Calu3 (cell line): ENCODE data around the gene MGA. TPM values are rescaled to one million over a fixed set of nuclear protein-coding genes. Genes with fewer than 3 reads are reported as not detected.

Experiments used
- BruUV-seq: library from RNA; stranded (reverse); fragments of 400-500 nt; replicated peaks from 2 replicates; lab custom pipeline; 2021; lab: Mats Ljungman, UMichigan
- CTCF ChIA-PET: fragments of 300-600 bp; sonication (Branson Sonifier 250); formaldehyde crosslinking; loops from one replicate; lab custom pipeline; 2022; ENCODE audit warnings: antibody characterized with exemption; lab: Charles Lee
- DNase-seq: peaks from one replicate; pipeline ENCODE4 v3.0.0; 2022
- H3K27ac Mint-ChIP-seq: one replicate; pipeline ENCODE4 v1.8.0; 2022; ENCODE audit warnings: mixed read lengths; ENCODE audit not compliant: unreplicated experiment
- H3K27me3 Mint-ChIP-seq: one replicate; pipeline ENCODE4 v1.8.0; 2022; ENCODE audit warnings: mixed read lengths; ENCODE audit not compliant: unreplicated experiment
- H3K36me3 Mint-ChIP-seq: one replicate; pipeline ENCODE4 v1.8.0; 2022; ENCODE audit warnings: mild to moderate bottlenecking, moderate library complexity, mixed read lengths; ENCODE audit not compliant: insufficient read depth, unreplicated experiment
- H3K4me1 Mint-ChIP-seq: one replicate; pipeline ENCODE4 v1.8.0; 2022; ENCODE audit warnings: mild to moderate bottlenecking, low read depth, mixed read lengths; ENCODE audit not compliant: unreplicated experiment
- H3K4me3 Mint-ChIP-seq: one replicate; pipeline ENCODE4 v1.8.0; 2022; ENCODE audit warnings: mild to moderate bottlenecking, low read depth, moderate library complexity, mixed read lengths; ENCODE audit not compliant: unreplicated experiment
- H3K9me3 Mint-ChIP-seq: one replicate; pipeline ENCODE4 v1.8.0; 2022; ENCODE audit warnings: low read depth, mixed read lengths; ENCODE audit not compliant: unreplicated experiment
- intact Hi-C: fragments of 100-400 bp; cut with micrococcal nuclease; formaldehyde crosslinking; loops from one replicate; pipeline ENCODE4 v1.10.0; 2022; ENCODE audit not compliant: unreplicated experiment
- total RNA-seq: library from RNA; stranded (reverse); gene quantifications from 2 replicates; pipeline ENCODE4 v1.2.3, GENCODE V29; 2022
- TF ChIP-seq, protein P1 (sequence below): fragments of 200-600 bp; IDR thresholded peaks from one replicate; pipeline ENCODE4 v1.8.0; 2022; ENCODE audit warnings: antibody characterized with exemption; ENCODE audit not compliant: unreplicated experiment

MGA gene
- total RNA-seq, 1 experiment from 2014 or later = 26.4 TPM

DNA sequence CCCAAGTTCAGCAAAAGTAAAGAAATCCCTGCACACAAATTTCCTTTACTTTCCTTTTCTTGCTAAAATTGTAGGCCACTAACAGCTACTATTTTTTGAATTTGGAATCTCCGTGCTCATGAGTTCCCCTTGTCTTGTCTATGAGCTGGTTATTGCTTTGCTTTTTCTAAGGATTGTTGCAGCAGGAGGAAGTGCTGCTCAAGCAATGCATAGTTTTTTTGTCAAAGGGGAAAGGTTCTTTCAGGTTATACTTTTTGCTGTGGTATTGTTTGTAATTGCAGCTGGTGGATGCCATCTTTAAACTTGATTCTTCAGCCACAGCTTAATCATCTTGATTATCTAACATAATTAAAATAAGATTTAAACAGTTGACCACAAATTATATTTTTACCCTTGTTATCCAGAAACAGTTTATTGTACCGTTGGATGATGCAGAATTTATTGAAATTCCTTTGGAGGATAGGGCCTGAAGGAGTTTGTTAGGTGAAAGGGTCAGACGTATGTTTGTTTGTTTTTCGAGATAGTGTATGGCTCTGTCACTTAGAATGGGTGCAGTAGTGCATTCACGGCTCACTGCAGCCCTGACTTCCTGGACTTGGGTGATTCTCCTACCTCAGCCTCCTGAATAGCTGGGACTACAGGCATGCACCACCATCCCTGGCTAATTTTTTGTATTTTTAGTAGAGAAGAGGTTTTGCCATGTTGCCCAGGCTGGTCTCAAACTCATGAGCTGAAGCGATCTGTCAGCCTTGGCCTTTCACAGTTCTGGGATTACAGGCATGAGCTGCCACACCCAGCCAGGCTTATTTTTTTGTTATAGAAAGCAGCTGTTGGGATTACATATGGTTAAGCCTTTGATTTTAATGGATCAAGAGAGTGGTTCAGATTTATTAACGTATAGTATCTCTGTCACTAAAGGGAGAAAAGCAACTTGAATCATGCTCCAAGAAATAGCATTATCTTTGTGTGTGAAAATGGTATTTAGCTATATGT is 11.7 kb downstream of the MGA start:
- Mint-ChIP-seq H3K27ac (no peak overlapping the region), H3K36me3 (peaks cover 6% of the 10 kb centered on the region), H3K4me1 (no peaks in the 10 kb centered on the region), H3K27me3 (no peaks in the 10 kb centered on the region), H3K4me3 (no peak overlapping the region), H3K9me3 (no peaks in the 10 kb centered on the region)
- intact Hi-C loops = no loop called here
- DNase-seq = no peak
- TF ChIP-seq, protein P1, sequence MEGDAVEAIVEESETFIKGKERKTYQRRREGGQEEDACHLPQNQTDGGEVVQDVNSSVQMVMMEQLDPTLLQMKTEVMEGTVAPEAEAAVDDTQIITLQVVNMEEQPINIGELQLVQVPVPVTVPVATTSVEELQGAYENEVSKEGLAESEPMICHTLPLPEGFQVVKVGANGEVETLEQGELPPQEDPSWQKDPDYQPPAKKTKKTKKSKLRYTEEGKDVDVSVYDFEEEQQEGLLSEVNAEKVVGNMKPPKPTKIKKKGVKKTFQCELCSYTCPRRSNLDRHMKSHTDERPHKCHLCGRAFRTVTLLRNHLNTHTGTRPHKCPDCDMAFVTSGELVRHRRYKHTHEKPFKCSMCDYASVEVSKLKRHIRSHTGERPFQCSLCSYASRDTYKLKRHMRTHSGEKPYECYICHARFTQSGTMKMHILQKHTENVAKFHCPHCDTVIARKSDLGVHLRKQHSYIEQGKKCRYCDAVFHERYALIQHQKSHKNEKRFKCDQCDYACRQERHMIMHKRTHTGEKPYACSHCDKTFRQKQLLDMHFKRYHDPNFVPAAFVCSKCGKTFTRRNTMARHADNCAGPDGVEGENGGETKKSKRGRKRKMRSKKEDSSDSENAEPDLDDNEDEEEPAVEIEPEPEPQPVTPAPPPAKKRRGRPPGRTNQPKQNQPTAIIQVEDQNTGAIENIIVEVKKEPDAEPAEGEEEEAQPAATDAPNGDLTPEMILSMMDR = no peak
- CTCF ChIA-PET = no interaction called here
- no TSS peak for BruUV-seq

DNA sequence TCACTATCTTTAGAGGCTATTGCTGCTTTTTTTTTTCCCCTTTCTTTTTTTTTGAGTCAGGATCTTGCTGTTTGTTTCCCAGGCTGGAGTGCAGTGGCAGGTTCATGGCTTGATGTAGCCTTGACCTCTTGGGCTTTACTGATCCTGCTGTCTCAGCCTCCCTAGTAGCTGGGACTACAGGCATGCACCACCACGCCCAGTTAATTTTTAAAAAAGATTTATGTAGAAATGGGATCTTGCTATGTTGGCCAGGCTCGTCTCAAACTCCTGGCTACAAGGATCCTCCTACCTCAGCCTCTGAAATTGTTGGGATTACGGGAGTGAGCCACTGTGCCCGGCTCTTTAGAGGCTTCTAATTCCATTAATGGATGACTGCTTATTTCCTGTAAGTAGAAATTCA is 15.1 kb downstream of the MGA start:
- Mint-ChIP-seq H3K4me1 (no peaks in the 10 kb centered on the region), H3K27ac (no peak overlapping the region), H3K9me3 (no peaks in the 10 kb centered on the region), H3K27me3 (no peaks in the 10 kb centered on the region), H3K4me3 (no peak overlapping the region), H3K36me3 (peaks cover 6% of the 10 kb centered on the region)
- TF ChIP-seq, protein P1 = no peak
- no peak for DNase-seq
- no TSS peak for BruUV-seq
- CTCF ChIA-PET = no interaction called here
- intact Hi-C loops = no loop called here

DNA sequence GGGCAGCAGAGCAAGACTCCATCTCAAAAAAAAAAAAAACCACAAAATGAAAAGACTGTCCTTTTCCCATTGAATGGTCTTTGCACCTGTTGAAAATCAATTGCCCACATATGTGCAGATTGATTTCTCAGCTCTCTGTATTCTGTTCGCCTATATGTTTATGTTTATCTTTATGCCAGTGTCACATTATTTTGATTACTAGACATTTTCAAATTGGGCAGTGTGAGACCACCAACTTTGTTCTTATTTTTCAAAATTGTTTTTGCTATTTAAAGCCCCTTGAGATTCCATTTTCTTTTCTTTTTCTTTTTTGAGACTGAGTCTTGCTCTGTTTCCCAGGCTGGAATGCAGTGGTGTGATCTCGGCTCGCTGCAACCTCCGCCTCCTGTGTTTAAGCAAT is 18.5 kb downstream of the MGA start:
- no TSS peak for BruUV-seq
- no peak overlapping the region for H3K4me3 Mint-ChIP-seq
- intact Hi-C loops = no loop called here

DNA sequence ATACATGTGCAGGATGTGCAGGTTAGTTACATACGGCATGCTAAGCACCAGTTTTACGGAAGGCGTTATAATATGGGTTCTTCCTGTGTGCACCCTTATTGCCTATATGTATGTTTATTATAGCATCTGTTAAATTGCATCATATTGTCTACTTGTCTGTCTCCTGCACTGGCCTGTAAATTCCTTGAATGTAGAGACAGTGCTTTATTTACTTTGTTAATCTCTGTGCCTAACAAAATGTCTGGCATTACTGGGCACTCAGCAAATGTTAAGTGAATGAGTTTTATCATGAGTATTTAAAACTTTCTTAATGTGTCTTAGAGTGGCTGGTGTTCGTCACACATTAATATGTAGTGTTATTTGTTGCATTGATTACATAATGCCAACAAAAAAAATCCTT is 23.8 kb downstream of the MGA start:
- no peak overlapping the region for H3K27ac Mint-ChIP-seq
- H3K4me3 Mint-ChIP-seq = no peak overlapping the region
- no peaks in the 10 kb centered on the region for H3K36me3 Mint-ChIP-seq
- CTCF ChIA-PET = no interaction called here
- H3K27me3 Mint-ChIP-seq = no peaks in the 10 kb centered on the region
- intact Hi-C loops = no loop called here
- H3K4me1 Mint-ChIP-seq = no peaks in the 10 kb centered on the region
- H3K9me3 Mint-ChIP-seq = no peaks in the 10 kb centered on the region
- DNase-seq = no peak
- TF ChIP-seq, protein P1 = no peak
- BruUV-seq = no TSS peak

More for the DNA sequence above, 18.5 kb downstream of the MGA start:
- peaks cover 6% of the 10 kb centered on the region for H3K36me3 Mint-ChIP-seq
- DNase-seq = no peak
- H3K27me3 Mint-ChIP-seq = no peaks in the 10 kb centered on the region
- no peaks in the 10 kb centered on the region for H3K9me3 Mint-ChIP-seq
- no peak overlapping the region for H3K27ac Mint-ChIP-seq
- TF ChIP-seq, protein P1 = no peak
- CTCF ChIA-PET = no interaction called here
- H3K4me1 Mint-ChIP-seq = no peaks in the 10 kb centered on the region
